Posterior vena cava (tissue), 2 donors: ENCODE measurements around the gene KBTBD3. TPM values are rescaled to one million over a fixed set of nuclear protein-coding genes. Genes with fewer than 3 reads are reported as not detected.
"Not testable (repeated sequence)": the region's sequence is repeated elsewhere in the genome, so short reads cannot be mapped to it uniquely, and the experiment has no call there.

Experiments
- DNase-seq: peaks from one replicate; pipeline ENCODE4 v3.0.0-alpha.2; 2020; ENCODE audit warnings: low spot score
- intact Hi-C, 2 donors: fragments of 100-400 bp; cut with DNase I; formaldehyde crosslinking; loops; one replicate each; pipeline versions ENCODE4 v1.14.1 to v1.14.2; 2022 to 2023
- total RNA-seq, 2 donors: library from RNA; stranded (reverse); fragmentation: NEBNext Ultra II Directional; extraction: Animal tissue kit (Norgen Biotek cat#: 25700); gene quantifications; one replicate each; pipeline ENCODE4 v1.2.1, GENCODE V29; 2021
- donor health status: DM: yes; HTN: yes; CAD: no.
- donor health status: DM: yes; HTN: yes; CAD: no.

KBTBD3 gene
- total RNA-seq, 2 donors from 2014 or later: 4.7 to 8.3 TPM

GRCh38 chr11:106014620-106015019 is 62.5 kb downstream of the KBTBD3 start:
- intact Hi-C loops: no loop called here
- no peak for DNase-seq

- intact Hi-C loops: no loop called here
Measured at GRCh38 chr11:106014035-106014434, 63.1 kb downstream of the KBTBD3 start.

GRCh38 chr11:106012744-106013143 is 64.4 kb downstream of the KBTBD3 start:
- intact Hi-C loops: no loop called here
- no peak for DNase-seq

More at GRCh38 chr11:106014035-106014434, 63.1 kb downstream of the KBTBD3 start:
- DNase-seq: no peak

- intact Hi-C loops: no loop called here
- no peak for DNase-seq
Measured at GRCh38 chr11:106011481-106011880, 65.7 kb downstream of the KBTBD3 start.

GRCh38 chr11:106003094-106003493 is 74.1 kb downstream of the KBTBD3 start:
- intact Hi-C loops: not testable (repeated sequence)

GRCh38 chr11:106001304-106002012 is 75.7 kb downstream of the KBTBD3 start:
- DNase-seq: no peak
- intact Hi-C loops: no loop called here

More at GRCh38 chr11:106003094-106003493, 74.1 kb downstream of the KBTBD3 start:
- DNase-seq: not testable (repeated sequence)

Other genes starting within 250 kb of the KBTBD3 start
- 10 to 100 TPM; 16.5 to 24.2 TPM for gene MSANTD4, start 55.1 kb downstream of the KBTBD3 start, total RNA-seq
- gene AASDHPPT, start 315 bp upstream of the KBTBD3 start, total RNA-seq: 10 to 100 TPM; 15.9 to 17.9 TPM